NCI-H510A (cell line): ENCODE results near the gene KANSL2.
"Not testable (repeated sequence)": the region's sequence is repeated elsewhere in the genome, so short reads cannot be mapped to it uniquely, and the experiment has no call there.

Experiments used
- DNase-seq: peaks from one replicate; lab custom pipeline; 2025; lab: John Stamatoyannopoulos, UW

The KANSL2 gene

DNA sequence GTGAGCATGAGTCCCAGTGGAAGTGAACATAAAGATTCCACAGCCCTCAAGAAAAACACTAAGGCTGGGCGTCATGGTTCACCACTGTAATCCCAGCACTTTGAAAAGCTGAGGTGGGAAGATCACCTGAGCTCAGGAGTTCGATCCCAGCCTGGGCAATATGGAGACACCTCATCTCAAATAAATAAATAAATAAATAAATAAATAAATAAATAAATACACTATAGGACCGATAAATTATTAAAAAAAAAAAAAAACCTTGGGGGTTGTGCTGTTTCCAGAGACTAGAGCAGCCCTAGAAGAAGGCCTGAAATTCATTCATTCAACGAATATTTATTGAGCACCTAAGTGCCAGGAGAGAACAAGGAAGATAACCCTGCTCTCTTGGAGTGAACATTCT lies 1.5 kb upstream of the KANSL2 start:
- DNase-seq, result no peak

GRCh38 chr12:48682927-48683326 lies 889 bp upstream of the KANSL2 start:
- DNase-seq, result no peak

GRCh38 chr12:48682533-48682905 lies 481 bp upstream of the KANSL2 start:
- not testable (repeated sequence) for DNase-seq

DNA sequence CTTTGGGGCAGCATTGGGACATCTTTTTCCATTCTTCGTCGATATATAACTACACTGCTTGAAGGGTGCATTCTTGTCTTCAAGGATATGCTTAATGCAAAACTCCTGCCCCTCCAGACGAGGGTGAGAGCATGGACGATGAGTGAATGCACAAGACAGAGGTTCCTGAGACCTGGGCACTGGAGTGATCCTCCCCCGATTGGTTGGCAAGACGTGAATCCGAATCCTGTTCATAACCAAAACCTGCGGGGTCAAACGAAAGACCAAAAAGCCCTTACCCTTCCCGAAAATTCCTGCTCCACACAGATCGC lies 684 bp downstream of the KANSL2 start:
- DNase-seq, result peak; percentile 19

GRCh38 chr12:48680861-48681260 lies 1.2 kb downstream of the KANSL2 start:
- no peak for DNase-seq

DNA sequence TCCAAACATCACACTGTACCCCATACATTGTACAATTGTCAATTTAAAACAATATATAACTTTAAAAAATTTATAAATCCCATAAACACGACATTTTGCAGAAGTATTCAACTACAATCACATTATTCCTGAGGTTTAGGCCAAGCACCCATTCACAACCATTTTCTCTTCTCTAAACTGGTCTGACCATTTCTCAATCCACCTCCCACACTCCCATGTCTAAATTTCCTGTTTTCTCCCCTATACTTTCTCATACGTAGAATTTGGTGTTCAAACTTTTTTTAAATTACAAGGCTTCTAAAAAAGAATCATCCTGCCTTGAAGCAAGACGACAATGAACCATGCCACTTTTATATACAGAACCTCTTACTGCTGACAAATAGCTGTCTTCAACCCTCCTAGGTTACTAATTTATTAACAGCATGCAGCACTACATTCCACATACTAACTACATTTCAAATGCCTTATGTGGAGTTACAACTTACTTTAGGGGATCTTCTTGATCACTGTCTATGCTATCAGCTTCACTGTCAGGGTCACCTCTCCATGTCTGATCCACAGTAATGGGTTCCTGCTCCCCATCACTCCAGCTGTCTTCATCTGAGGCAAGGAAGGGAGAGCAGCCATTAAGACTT lies 3.4 kb downstream of the KANSL2 start:
- no peak for DNase-seq

DNA sequence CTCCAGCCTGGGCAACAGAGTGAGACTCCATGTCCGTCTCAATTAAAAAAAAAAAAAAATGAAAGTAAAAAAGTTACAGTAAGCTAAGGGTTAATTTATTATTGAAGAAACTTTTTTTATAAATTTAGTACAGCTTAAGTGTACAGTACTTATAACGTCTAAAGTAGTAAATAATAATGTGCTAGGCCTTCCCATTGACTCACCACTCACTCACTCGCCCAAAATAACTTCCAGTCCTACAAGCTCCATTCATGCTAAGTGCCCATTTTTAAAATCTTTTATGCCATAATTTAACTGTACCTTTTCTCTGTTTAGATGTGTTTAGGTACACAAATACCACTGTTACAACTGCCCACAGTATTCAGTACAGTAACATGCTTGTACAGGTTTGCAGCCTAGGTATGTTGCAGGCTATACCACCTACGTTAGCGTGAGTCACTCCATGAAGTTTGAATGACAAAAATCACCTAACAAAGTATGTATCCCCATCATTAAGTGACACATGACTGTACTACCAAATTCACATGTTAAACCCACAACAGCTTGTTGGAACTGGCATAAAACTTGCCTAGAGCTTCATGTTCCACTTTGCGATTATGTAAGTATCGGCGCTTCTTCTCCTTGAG lies 10.7 kb downstream of the KANSL2 start:
- no peak for DNase-seq

DNA sequence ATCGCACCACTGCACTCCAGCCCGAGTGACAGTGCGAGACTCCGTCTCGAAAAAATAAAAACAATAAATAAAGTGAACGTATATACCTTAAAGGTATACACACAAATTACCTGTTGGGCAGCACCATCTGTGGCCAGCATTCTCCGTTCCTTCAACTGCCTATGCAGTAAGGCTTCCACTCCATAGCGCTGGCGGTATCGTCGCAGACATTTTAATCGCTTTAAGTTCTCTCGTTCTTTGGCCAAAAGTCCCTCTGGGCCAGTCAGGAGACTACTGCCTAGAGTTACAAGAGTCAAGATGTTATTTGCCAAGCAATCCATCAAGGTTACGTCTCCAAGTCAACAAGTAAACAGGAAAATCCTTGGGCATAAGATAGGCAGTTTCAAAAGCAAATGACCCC lies 13.0 kb downstream of the KANSL2 start:
- DNase-seq, result no peak

GRCh38 chr12:48659863-48660262 lies 22.2 kb downstream of the KANSL2 start:
- no peak for DNase-seq

DNA sequence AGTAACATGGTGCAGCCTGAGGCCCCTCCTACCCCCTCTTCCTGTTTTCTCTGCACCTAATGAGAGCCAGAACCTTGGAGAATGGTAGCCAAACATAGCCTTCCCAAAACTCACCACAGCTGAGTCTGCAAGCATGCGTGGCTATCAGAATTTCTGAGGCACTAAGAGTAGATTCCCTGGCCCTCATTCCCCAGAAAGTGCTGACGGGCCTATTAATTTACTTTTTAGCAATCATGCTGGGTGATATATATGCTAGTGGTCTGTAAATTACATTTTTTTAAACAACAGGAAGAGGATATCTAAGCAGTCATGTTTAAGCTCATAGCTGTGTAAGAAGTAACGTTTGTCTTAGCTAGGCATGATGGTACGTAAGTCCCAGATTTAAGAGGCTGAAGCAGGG lies 30.4 kb downstream of the KANSL2 start:
- DNase-seq, result no peak

DNA sequence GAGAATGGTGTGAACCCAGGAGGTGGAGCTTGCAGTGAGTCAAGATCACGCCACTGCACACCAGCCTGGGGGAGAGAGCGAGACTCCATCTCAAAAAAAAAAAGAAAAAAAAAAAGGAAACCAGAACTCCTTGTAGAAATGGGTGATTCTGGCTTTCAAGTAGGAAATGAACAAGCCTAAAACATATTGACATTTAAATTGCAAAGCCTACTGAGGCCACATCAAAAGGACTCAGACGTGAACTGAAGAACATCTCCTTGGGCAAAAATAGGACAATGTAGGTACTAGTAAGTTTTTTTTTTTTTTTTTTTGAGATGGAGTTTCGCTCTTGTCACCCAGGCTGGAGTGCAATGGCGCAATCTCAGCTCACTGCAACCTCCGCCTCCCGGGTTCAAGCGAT lies 36.7 kb downstream of the KANSL2 start:
- not testable (repeated sequence) for DNase-seq

DNA sequence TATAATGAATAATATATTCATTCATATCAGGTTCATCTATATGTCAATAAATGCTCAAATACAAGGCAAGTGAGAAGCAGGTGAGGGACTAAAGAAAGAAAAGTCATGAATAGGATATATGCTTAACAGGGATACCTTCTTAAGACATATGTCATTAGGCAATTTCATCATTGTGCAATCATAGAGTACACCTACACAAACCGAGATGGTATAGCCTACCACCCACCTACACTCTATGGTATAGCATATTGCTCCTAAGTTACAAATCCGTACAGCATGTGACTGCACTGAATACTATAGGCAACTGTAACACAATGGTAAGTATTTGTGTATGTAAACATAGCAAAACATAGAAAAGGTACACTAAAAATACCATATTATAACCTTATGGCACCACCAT lies 39.0 kb downstream of the KANSL2 start:
- no peak for DNase-seq

GRCh38 chr12:48641752-48642555 lies 40.1 kb downstream of the KANSL2 start:
- DNase-seq, result not testable (repeated sequence)

- DNase-seq, result no peak
These were observed 41.2 kb downstream of the KANSL2 start for GRCh38 chr12:48640854-48641253.

DNA sequence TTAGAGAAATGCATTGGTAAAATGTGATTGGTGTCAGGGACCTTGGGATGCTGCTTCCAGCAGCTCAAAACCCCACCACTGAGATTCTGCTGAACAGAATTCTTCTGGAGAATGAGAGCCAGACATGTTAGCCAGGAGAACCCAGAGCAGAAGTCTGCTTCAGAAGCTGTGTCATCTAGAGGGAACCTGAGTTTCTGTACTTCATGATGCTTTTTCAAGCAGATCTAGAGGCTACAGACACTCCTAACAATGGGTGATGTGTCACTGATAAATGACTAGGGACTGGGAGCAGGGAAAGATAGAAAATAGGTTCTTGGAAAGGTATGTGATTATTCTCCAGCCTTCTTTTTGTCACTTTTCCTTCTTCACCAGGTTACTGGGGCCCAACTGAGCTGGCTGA lies 41.6 kb downstream of the KANSL2 start:
- no peak for DNase-seq

DNA sequence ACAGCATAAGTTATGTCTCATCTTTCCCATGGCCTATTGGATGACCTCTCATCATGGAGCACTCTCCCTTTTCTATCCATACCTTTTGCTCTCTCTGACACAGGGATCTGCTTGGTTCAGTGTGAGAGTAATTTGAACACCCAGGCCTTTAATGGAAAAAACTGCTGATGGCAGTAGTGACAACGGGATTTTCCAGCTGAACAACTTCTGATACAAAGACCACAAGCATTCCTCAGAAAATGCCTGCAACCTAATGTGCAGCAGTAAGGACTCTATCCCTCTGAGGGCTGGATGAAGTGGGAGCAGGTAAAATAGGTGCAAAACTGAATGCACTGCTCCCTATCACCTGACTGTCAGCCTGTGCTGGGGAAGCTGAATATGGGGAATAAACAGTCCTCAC lies 51.0 kb downstream of the KANSL2 start:
- no peak for DNase-seq

DNA sequence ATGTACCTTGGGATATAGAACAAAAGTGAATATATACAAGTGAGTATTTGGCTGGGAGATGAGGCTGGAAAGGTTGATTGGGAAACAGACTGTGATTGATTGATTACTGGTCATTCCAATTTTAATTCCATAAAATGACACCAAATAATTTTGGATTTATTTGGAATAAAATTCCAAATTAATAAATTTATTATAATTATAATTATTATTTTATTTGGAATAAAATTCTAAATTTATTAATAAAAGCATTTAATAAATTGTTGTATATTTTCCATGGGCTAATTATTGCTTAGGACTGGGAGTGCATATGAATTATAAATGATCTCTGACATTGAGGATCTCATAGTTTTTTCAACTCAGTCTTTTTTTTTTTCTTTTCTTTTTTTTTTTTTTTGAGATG lies 51.7 kb downstream of the KANSL2 start:
- no peak for DNase-seq

DNA sequence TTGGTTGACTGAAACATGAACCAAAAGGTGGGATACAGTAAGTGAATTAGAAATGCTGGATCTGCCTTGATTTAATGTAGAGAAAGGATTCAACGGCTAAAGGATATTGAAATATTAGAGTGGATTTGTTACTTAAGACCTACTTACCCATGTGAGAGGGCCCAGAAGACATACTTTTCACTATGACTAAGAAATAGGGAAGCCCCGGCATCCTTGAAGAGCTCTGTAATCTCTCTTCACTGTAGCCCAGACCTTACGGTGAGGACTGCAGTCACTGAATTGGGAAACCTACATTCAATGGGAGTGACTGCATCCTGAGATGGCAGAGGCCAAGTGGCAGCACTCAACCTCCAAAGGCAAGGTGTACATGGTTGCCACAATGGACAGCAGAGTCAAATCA lies 52.5 kb downstream of the KANSL2 start:
- no peak for DNase-seq

GRCh38 chr12:48627556-48627955 lies 54.5 kb downstream of the KANSL2 start:
- DNase-seq, result no peak

DNA sequence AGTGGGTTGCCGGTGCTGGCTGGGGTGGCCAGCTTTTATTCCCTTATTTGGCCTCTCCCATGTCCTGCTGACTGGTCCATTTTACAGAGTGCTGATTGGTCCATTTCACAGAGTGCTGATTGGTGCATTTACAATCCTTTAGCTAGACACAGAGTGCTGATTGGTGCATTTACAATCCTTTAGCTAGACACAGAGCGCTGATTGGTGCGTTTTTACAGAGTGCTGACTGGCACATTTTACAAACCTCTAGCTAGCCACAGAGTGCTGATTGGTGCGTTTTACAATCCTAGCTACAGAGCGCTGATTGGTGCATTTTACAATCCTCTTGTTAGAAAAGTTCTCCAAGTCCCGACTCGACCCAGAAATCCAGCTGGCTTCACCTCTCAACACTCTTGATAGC lies 59.0 kb downstream of the KANSL2 start:
- not testable (repeated sequence) for DNase-seq

DNA sequence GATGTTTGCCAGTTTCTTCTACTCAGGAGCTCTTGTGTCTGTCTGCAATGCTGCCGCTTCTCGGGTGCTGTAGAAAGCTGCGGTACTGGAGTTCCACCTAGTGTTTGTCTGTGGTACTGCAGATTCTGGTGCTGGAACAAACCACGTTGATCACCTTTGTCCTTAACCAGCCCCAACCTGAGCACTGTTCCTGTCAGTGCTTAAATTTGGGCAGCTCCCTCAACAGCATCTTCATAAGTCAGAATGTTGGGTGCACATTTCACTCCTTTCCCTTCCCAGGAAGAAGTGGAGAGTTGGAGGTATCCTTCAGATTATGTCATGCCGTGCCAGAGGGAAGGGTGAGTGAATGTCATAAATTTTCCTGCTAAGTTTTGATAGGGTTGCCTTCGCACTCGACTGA lies 63.5 kb downstream of the KANSL2 start:
- peak; percentile 36 for DNase-seq

GRCh38 chr12:48615681-48616080 lies 66.4 kb downstream of the KANSL2 start:
- no peak for DNase-seq

DNA sequence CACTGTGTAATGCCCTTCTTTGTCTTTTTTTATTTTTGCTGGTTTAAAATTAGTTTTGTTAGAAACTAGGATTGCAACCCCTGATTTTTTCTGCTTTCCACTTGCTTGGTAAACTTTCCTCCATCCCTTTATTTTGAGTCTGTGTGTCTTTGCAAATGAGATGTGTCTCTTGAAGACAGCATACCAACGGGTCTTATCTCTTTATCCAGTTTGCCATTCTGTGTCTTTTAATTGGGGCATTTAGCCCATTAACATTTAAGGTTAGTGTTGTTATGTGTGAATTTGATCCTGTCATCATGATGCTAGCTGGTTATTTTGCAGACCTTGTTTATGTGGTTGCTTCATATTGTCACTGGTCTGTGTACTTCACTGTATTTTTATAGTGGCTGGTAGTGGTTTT lies 68.7 kb downstream of the KANSL2 start:
- no peak for DNase-seq
